GM20000 (cell line): ENCODE results near the gene NNT.

Experiments used
- DNase-seq: peaks from one replicate; pipeline ENCODE4 v3.0.0; 2012; ENCODE audit warnings: low spot score
- CTCF ChIP-seq: IDR thresholded peaks from 2 replicates; pipeline ENCODE4 v1.5.1; 2012; ENCODE audit warnings: mild to moderate bottlenecking, control low read depth; ENCODE audit errors: extremely low read depth, missing control alignments

The NNT gene

GRCh38 chr5:43561356-43561755 is 41.6 kb upstream of the NNT start:
- no peak for DNase-seq
- no peak for TF ChIP-seq CTCF

GRCh38 chr5:43563321-43563720 is 39.7 kb upstream of the NNT start:
- no peak for DNase-seq
- no peak for TF ChIP-seq CTCF

- no peak for TF ChIP-seq CTCF
- DNase-seq: no peak
Measured at GRCh38 chr5:43564289-43564850, 38.6 kb upstream of the NNT start.

GRCh38 chr5:43565043-43565442 is 37.9 kb upstream of the NNT start:
- TF ChIP-seq CTCF: no peak

GRCh38 chr5:43567967-43568366 is 35.0 kb upstream of the NNT start:
- no peak for TF ChIP-seq CTCF

More at GRCh38 chr5:43565043-43565442, 37.9 kb upstream of the NNT start:
- no peak for DNase-seq

GRCh38 chr5:43569236-43569746 is 33.7 kb upstream of the NNT start:
- no peak for DNase-seq
- no peak for TF ChIP-seq CTCF

More at GRCh38 chr5:43567967-43568366, 35.0 kb upstream of the NNT start:
- DNase-seq: no peak

GRCh38 chr5:43570450-43571158 is 32.4 kb upstream of the NNT start:
- DNase-seq: no peak
- no peak for TF ChIP-seq CTCF
